GM18498 (cell line): ENCODE measurements around the gene FLYWCH2.
"Not testable (repeated sequence)": the region's sequence is repeated elsewhere in the genome, so short reads cannot be mapped to it uniquely, and the experiment has no call there.

Experiments used
- ATAC-seq: cut with Tn5 transposase; IDR thresholded peaks from one replicate; pipeline ENCODE4 v1.9.1; 2021; ENCODE audit warnings: mild to moderate bottlenecking, moderate library complexity; ENCODE audit not compliant: unreplicated experiment

The FLYWCH2 gene

GRCh38 chr16:2934450-2934849 lies 51.4 kb downstream of the FLYWCH2 start:
- ATAC-seq = no peak

- ATAC-seq = no peak
These were observed 53.5 kb downstream of the FLYWCH2 start for GRCh38 chr16:2936436-2937011.

DNA sequence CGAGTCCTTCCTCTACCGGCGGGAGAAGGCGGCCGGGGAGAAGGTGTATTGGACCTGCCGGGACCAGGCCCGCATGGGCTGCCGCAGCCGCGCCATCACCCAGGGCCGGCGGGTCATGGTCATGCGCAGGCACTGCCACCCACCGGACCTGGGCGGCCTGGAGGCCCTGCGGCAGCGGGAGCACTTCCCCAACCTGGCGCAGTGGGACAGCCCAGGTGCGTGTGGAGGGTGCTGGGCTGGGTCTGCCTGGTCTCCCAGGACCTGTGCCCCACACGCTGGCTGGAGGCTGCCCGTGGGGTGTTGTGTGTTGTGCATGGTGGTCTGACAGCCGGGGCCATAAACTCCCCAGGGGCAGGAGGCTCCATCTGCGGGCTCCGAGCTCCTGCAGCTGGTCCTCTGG lies 54.2 kb downstream of the FLYWCH2 start:
- ATAC-seq = no peak

- no peak for ATAC-seq
These were observed 55.2 kb downstream of the FLYWCH2 start for GRCh38 chr16:2938206-2938605.

GRCh38 chr16:2939968-2940367 lies 57.0 kb downstream of the FLYWCH2 start:
- no peak for ATAC-seq

GRCh38 chr16:2942045-2942444 lies 59.0 kb downstream of the FLYWCH2 start:
- no peak for ATAC-seq

GRCh38 chr16:2943716-2944115 lies 60.7 kb downstream of the FLYWCH2 start:
- ATAC-seq = not testable (repeated sequence)

GRCh38 chr16:2946649-2947048 lies 63.6 kb downstream of the FLYWCH2 start:
- no peak for ATAC-seq
